ENCODE measurements around the gene TPRX1. TPM values are rescaled to one million over a fixed set of nuclear protein-coding genes. Genes with fewer than 3 reads are reported as not detected.

TPRX1 gene
- polyA plus RNA-seq, 3 donors, result not detected

DNA sequence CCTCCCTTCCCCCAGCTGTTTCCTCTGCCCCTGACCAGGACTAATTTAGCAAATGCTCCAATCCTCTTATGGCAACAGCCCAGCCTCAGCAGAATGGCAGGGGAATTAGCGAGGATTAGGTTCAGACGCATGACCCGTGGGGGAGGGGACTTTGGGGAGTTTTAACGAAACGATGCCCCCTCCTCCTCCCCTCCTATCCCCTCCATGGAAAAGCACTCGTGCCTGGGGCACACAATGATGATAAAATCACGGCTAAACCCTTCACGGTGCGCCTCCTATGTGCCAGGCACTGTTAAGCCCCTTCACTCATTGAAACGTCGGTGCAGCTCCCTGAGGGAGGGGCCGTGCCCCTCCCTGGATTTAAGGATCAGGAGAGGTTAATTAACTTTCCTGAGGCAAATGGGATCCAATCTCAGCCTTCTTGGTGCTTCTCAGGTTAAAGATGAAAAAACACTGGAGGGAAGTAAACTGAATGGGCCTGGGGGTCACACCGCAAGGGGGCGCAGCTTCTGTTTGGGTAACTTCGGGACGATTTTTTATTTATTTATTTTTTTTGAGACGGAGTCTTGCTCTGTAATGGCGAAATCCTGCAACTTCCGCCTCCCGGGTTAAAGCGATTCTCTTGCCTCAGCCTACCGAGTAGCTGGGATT is 44.6 kb upstream of the TPRX1 start:
- H3K4me3 Mint-ChIP-seq, result peak overlapping the region in 1 of 2 donors; percentile 55
- Histone ChIP-seq H3K27me3 (ENCODE audit: control insufficient read depth in 2 of 2, insufficient read depth in 2 of 2, low read length in 2 of 2) (peaks cover 4 to 23% of the 10 kb centered on the region in 2 donors), H3K4me2 (replicated peaks; ENCODE audit: extremely low read depth, low read length, poor library complexity, severe bottlenecking) (no peak overlapping the region), H2AFZ (ENCODE audit: insufficient read depth, low read depth, low read length, poor library complexity, severe bottlenecking) (peak overlapping the region; percentile 42), H3K4me3 (replicated peaks in 1 of 3; ENCODE audit: low read depth in 2 of 3, low read length in 3 of 3) (no peak overlapping the region), H4K20me1 (ENCODE audit: insufficient read depth, low read length) (no peaks in the 10 kb centered on the region), H3K9ac (ENCODE audit: insufficient read depth, low read length, poor library complexity, severe bottlenecking) (no peak overlapping the region), H3K36me3 (replicated peaks in 1 of 2; ENCODE audit: control insufficient read depth in 1 of 2, insufficient read depth in 2 of 2, low read length in 2 of 2) (no peaks in the 10 kb centered on the region), H3K79me2 (ENCODE audit: insufficient read depth, low read length) (no peaks in the 10 kb centered on the region), H3K4me1 (ENCODE audit: control insufficient read depth in 1 of 2, insufficient read depth in 2 of 2, low read length in 2 of 2) (no peaks in the 10 kb centered on the region), H3K9me3 (replicated peaks in 1 of 2; ENCODE audit: control insufficient read depth in 1 of 2, insufficient read depth in 1 of 2, low read length in 2 of 2) (no peaks in the 10 kb centered on the region), H3K27ac (ENCODE audit: low read depth in 1 of 2, low read length in 2 of 2) (no peak overlapping the region)
- 6% methylated on average over 7 of the region's 22 CpGs for WGBS (ENCODE audit: insufficient coverage)
- H3K4me1 Mint-ChIP-seq, result peaks cover 11% of the 10 kb centered on the region
- H3K27ac Mint-ChIP-seq, result no peak overlapping the region
- TF ChIP-seq CTCF (IDR thresholded peaks at IDR 0.05), result peak; percentile 60
- peak in 2 of 3 donors; percentile 5 to 21 for DNase-seq
- H3K9me3 Mint-ChIP-seq, result peaks cover 0 to 14% (median 6%) of the 10 kb centered on the region in 7 donors
- H3K36me3 Mint-ChIP-seq, result no peaks in the 10 kb centered on the region
- H3K27me3 Mint-ChIP-seq (ENCODE audit: low read depth in 3 of 3), result peaks cover 27 to 50% (median 34%) of the 10 kb centered on the region in 3 donors
- intact Hi-C loops (cut with micrococcal nuclease), result no loop called here

- Mint-ChIP-seq H3K36me3 (no peaks in the 10 kb centered on the region), H3K9me3 (peaks cover 0 to 14% (median 6%) of the 10 kb centered on the region in 7 donors), H3K27ac (no peak overlapping the region), H3K4me1 (peaks cover 11% of the 10 kb centered on the region), H3K4me3 (no peak overlapping the region), H3K27me3 (ENCODE audit: low read depth in 3 of 3) (peaks cover 27 to 48% (median 34%) of the 10 kb centered on the region in 3 donors)
- no peak overlapping the region for H3K4me3 ChIP-seq (replicated peaks in 1 of 3; ENCODE audit: low read depth in 2 of 3, low read length in 3 of 3)
- H3K27ac ChIP-seq (ENCODE audit: low read depth in 1 of 2, low read length in 2 of 2), result no peak overlapping the region
- H3K4me2 ChIP-seq (replicated peaks; ENCODE audit: extremely low read depth, low read length, poor library complexity, severe bottlenecking), result no peak overlapping the region
- no peaks in the 10 kb centered on the region for H3K9me3 ChIP-seq (replicated peaks in 1 of 2; ENCODE audit: control insufficient read depth in 1 of 2, insufficient read depth in 1 of 2, low read length in 2 of 2)
- no peaks in the 10 kb centered on the region for H4K20me1 ChIP-seq (ENCODE audit: insufficient read depth, low read length)
- no peak overlapping the region for H3K9ac ChIP-seq (ENCODE audit: insufficient read depth, low read length, poor library complexity, severe bottlenecking)
- intact Hi-C loops (cut with micrococcal nuclease), result no loop called here
- DNase-seq, result no peak
- H3K4me1 ChIP-seq (ENCODE audit: control insufficient read depth in 1 of 2, insufficient read depth in 2 of 2, low read length in 2 of 2), result no peaks in the 10 kb centered on the region
- no peak for TF ChIP-seq CTCF (IDR thresholded peaks at IDR 0.05)
- H3K27me3 ChIP-seq (ENCODE audit: control insufficient read depth in 2 of 2, insufficient read depth in 2 of 2, low read length in 2 of 2), result peaks cover 4 to 23% of the 10 kb centered on the region in 2 donors
- 58% methylated on average over 9 of the region's 10 CpGs for WGBS (ENCODE audit: insufficient coverage)
- peak overlapping the region; percentile 42 for H2AFZ ChIP-seq (ENCODE audit: insufficient read depth, low read depth, low read length, poor library complexity, severe bottlenecking)
- H3K79me2 ChIP-seq (ENCODE audit: insufficient read depth, low read length), result no peaks in the 10 kb centered on the region
- H3K36me3 ChIP-seq (replicated peaks in 1 of 2; ENCODE audit: control insufficient read depth in 1 of 2, insufficient read depth in 2 of 2, low read length in 2 of 2), result no peaks in the 10 kb centered on the region
Measured at GRCh38 chr19:47848425-47848822, 44.1 kb upstream of the TPRX1 start.
